H1 (cell line): ENCODE data around the gene ITPR1. TPM values are rescaled to one million over a fixed set of nuclear protein-coding genes. Genes with fewer than 3 reads are reported as not detected.

Source experiments
- CTCF ChIA-PET: fragments of 300-600 bp; sonication (Branson Sonifier 250); formaldehyde crosslinking; loops from one replicate; lab custom pipeline; 2021; ENCODE audit not compliant: partially characterized antibody; lab: Charles Lee
- POLR2A ChIA-PET: fragments of 300-600 bp; sonication (Branson Sonifier 250); formaldehyde crosslinking; loops from one replicate; lab custom pipeline; 2021; ENCODE audit warnings: inconsistent platforms; ENCODE audit not compliant: partially characterized antibody; lab: Charles Lee
- DNase-seq, 2 experiments: peaks; one replicate each; pipeline versions ENCODE4 v3.0.0 to v3.0.0-alpha.2; 2010 to 2022; ENCODE audit warnings: low spot score in 2 of 2, low read depth in 1 of 2, mixed read lengths in 1 of 2
- FAIRE-seq: peaks from 2 replicates; lab custom pipeline; 2011; peaks lifted over from hg19 to GRCh38; lab: Jason Lieb, UNC
- H2AFZ ChIP-seq: 2 replicates; pipeline ENCODE4 v1.8.1; 2012; ENCODE audit warnings: low read length, inconsistent platforms
- H2AK5ac ChIP-seq: 2 replicates; pipeline ENCODE4 v1.6.1; 2013; ENCODE audit warnings: low read depth, low read length
- H2BK120ac ChIP-seq: replicated peaks from 2 replicates; pipeline ENCODE3; 2013; ENCODE audit warnings: low read depth, low read length, inconsistent platforms
- H2BK12ac ChIP-seq: 2 replicates; pipeline ENCODE4 v1.6.1; 2013; ENCODE audit warnings: low read depth, low read length
- H2BK15ac ChIP-seq: 2 replicates; pipeline ENCODE4 v1.6.1; 2013; ENCODE audit warnings: low read length
- H2BK20ac ChIP-seq: 2 replicates; pipeline ENCODE4 v1.6.1; 2013; ENCODE audit warnings: low read length
- H2BK5ac ChIP-seq: 2 replicates; pipeline ENCODE4 v1.6.1; 2013; ENCODE audit warnings: low read depth, low read length
- H3K14ac ChIP-seq: 2 replicates; pipeline ENCODE4 v1.6.1; 2013; ENCODE audit warnings: inconsistent platforms; ENCODE audit not compliant: insufficient read length
- H3K18ac ChIP-seq: 2 replicates; pipeline ENCODE4 v1.6.1; 2013; ENCODE audit warnings: low read length; ENCODE audit errors: extremely low read depth
- H3K23ac ChIP-seq: 2 replicates; pipeline ENCODE4 v1.6.1; 2013; ENCODE audit warnings: inconsistent platforms; ENCODE audit not compliant: insufficient read length
- H3K23me2 ChIP-seq: 2 replicates; pipeline ENCODE4 v1.6.1; 2013; ENCODE audit warnings: low read depth, low read length
- H3K27ac ChIP-seq: 2 replicates; pipeline ENCODE4 v1.6.1; 2011; ENCODE audit warnings: low read depth, low read length, inconsistent platforms
- H3K27me3 ChIP-seq, 4 experiments: replicated peaks in 1 of 4; 1 replicate in 1 of 4; 2 replicates in 3 of 4; pipeline versions ENCODE4 v1.6.1 to v1.8.1; 2011 to 2013; ENCODE audit warnings: low read length in 3 of 4, mild to moderate bottlenecking in 3 of 4, inconsistent platforms in 2 of 4, mixed read lengths in 2 of 4, moderate library complexity in 1 of 4; ENCODE audit not compliant: control insufficient read depth in 3 of 4, insufficient read depth in 3 of 4; ENCODE audit errors: extremely low read depth in 1 of 4
- H3K36me3 ChIP-seq, 4 experiments: 2 replicates each; pipeline versions ENCODE4 v1.6.1 to v1.8.1; 2011 to 2013; ENCODE audit warnings: mild to moderate bottlenecking in 4 of 4, low read length in 3 of 4, moderate library complexity in 2 of 4, control low read depth in 1 of 4, inconsistent platforms in 1 of 4; ENCODE audit not compliant: insufficient read depth in 4 of 4, control insufficient read depth in 2 of 4
- H3K4ac ChIP-seq: replicated peaks from 2 replicates; pipeline ENCODE3; 2013; ENCODE audit warnings: low read length, low read depth, mixed read lengths, inconsistent platforms; ENCODE audit not compliant: insufficient read length
- H3K4me1 ChIP-seq, 4 experiments: replicated peaks in 1 of 4; 1 replicate in 1 of 4; 2 replicates in 3 of 4; pipeline versions ENCODE4 v1.6.1 to v1.8.1; 2011 to 2013; ENCODE audit warnings: low read length in 3 of 4, inconsistent platforms in 2 of 4, mixed read lengths in 1 of 4; ENCODE audit not compliant: insufficient read depth in 4 of 4, control insufficient read depth in 3 of 4
- H3K4me2 ChIP-seq, 2 experiments: 2 replicates each; pipeline versions ENCODE4 v1.6.1 to v1.8.1; 2011 to 2013; ENCODE audit warnings: low read depth in 2 of 2, low read length in 2 of 2, control low read depth in 1 of 2, inconsistent platforms in 1 of 2, mild to moderate bottlenecking in 1 of 2; ENCODE audit not compliant: insufficient read depth in 1 of 2
- H3K4me3 ChIP-seq, 4 experiments: fragments of 200-600, 300-600 bp in 1 of 4; sonication (generic), shearing (Covaris generic), sonication (Bioruptor Twin) in 1 of 4; 2 replicates each; pipeline versions ENCODE4 v1.5.1 to v1.8.1; 2011 to 2016; ENCODE audit warnings: low read length in 4 of 4, low read depth in 3 of 4, control low read depth in 2 of 4, inconsistent platforms in 2 of 4, mild to moderate bottlenecking in 2 of 4, mixed read lengths in 1 of 4, moderate library complexity in 1 of 4; ENCODE audit not compliant: insufficient read depth in 2 of 4; ENCODE audit errors: extremely low read depth in 1 of 4
- H3K56ac ChIP-seq: replicated peaks from 2 replicates; pipeline ENCODE3; 2013; ENCODE audit warnings: low read depth, mild to moderate bottlenecking, mixed read lengths, low read length, inconsistent platforms; ENCODE audit not compliant: insufficient read length
- H3K79me1 ChIP-seq: 2 replicates; pipeline ENCODE4 v1.6.1; 2013; ENCODE audit warnings: low read depth, low read length, control low read depth
- H3K79me2 ChIP-seq, 2 experiments: 2 replicates each; pipeline versions ENCODE4 v1.6.1 to v1.8.1; 2012 to 2013; ENCODE audit warnings: low read length in 2 of 2, mild to moderate bottlenecking in 2 of 2, inconsistent platforms in 1 of 2; ENCODE audit not compliant: insufficient read depth in 2 of 2, control insufficient read depth in 1 of 2
- H3K9ac ChIP-seq, 4 experiments: replicated peaks in 1 of 4; 1 replicate in 1 of 4; 2 replicates in 3 of 4; pipeline versions ENCODE4 v1.6.1 to v1.8.1; 2011 to 2013; ENCODE audit warnings: low read depth in 3 of 4, low read length in 3 of 4, control low read depth in 2 of 4, mild to moderate bottlenecking in 2 of 4, moderate library complexity in 2 of 4, inconsistent platforms in 1 of 4; ENCODE audit errors: extremely low read depth in 1 of 4
- H3K9me3 ChIP-seq, 2 experiments: 2 replicates each; pipeline versions ENCODE4 v1.6.1 to v1.8.1; 2012 to 2013; ENCODE audit warnings: mild to moderate bottlenecking in 2 of 2, moderate library complexity in 2 of 2, control low read depth in 1 of 2, inconsistent platforms in 1 of 2, low read depth in 1 of 2, low read length in 1 of 2, mixed read lengths in 1 of 2; ENCODE audit not compliant: insufficient read depth in 2 of 2
- H4K20me1 ChIP-seq, 2 experiments: replicated peaks in 1 of 2; 2 replicates each; pipeline versions ENCODE3 to v1.8.1; 2011 to 2013; ENCODE audit warnings: inconsistent platforms in 2 of 2, low read length in 2 of 2, mild to moderate bottlenecking in 1 of 2; ENCODE audit not compliant: insufficient read depth in 2 of 2, control insufficient read depth in 1 of 2
- H4K5ac ChIP-seq: 2 replicates; pipeline ENCODE4 v1.6.1; 2013; ENCODE audit warnings: low read length, low read depth, mixed read lengths, inconsistent platforms; ENCODE audit not compliant: insufficient read length
- H4K8ac ChIP-seq: 2 replicates; pipeline ENCODE4 v1.8.0; 2013; ENCODE audit warnings: mild to moderate bottlenecking, moderate library complexity, low read length, inconsistent platforms; ENCODE audit not compliant: insufficient read depth; ENCODE audit errors: extremely low read depth
- H4K91ac ChIP-seq: replicated peaks from 2 replicates; pipeline ENCODE3; 2013; ENCODE audit warnings: low read length, mixed read lengths, inconsistent platforms; ENCODE audit not compliant: insufficient read length
- BACH1 ChIP-seq: IDR thresholded peaks from 2 replicates; pipeline ENCODE4 v1.6.1; 2012; ENCODE audit warnings: low read length, improper control_type of control experiment
- CTBP2 ChIP-seq: IDR thresholded peaks from 2 replicates; pipeline ENCODE4 v1.7.0; 2011; ENCODE audit warnings: borderline replicate concordance, mild to moderate bottlenecking, moderate library complexity, mixed read lengths, low read length; ENCODE audit not compliant: insufficient read depth, insufficient read length
- FOSL1 ChIP-seq: IDR thresholded peaks from 2 replicates; pipeline ENCODE4 v1.6.1; 2011; ENCODE audit warnings: mild to moderate bottlenecking, low read depth, low read length, moderate library complexity; ENCODE audit not compliant: insufficient read depth
- JUN ChIP-seq: IDR thresholded peaks from 2 replicates; pipeline ENCODE4 v1.6.1; 2011; ENCODE audit warnings: low read depth, mild to moderate bottlenecking, improper control_type of control experiment, low read length
- KDM5A ChIP-seq: fragments of 200-600 bp; IDR thresholded peaks from 2 replicates; pipeline ENCODE4 v1.7.1; 2012; ENCODE audit warnings: mild to moderate bottlenecking, low read length, inconsistent platforms, mixed read lengths
- RNF2 ChIP-seq: fragments of 200-900, 300-1000 bp; sonication (generic); IDR thresholded peaks from 2 replicates; pipeline ENCODE4 v1.7.1; 2016; ENCODE audit warnings: borderline replicate concordance, low read depth, mild to moderate bottlenecking, antibody characterized with exemption, low read length; ENCODE audit not compliant: poor library complexity, severe bottlenecking; ENCODE audit errors: missing control alignments
- SP1 ChIP-seq: IDR thresholded peaks from 2 replicates; pipeline ENCODE4 v1.6.1; 2011; ENCODE audit warnings: low read depth, low read length
- SP4 ChIP-seq: IDR thresholded peaks from 2 replicates; pipeline ENCODE4 v1.6.1; 2012; ENCODE audit warnings: low read length, inconsistent platforms
- SRF ChIP-seq: IDR thresholded peaks from 2 replicates; pipeline ENCODE4 v1.6.1; 2011; ENCODE audit warnings: mild to moderate bottlenecking, low read depth, low read length, moderate library complexity
- TEAD4 ChIP-seq: IDR thresholded peaks from 2 replicates; pipeline ENCODE4 v1.6.1; 2012; ENCODE audit warnings: low read depth, low read length, inconsistent platforms, mixed read lengths
- ZNF274 ChIP-seq: IDR thresholded peaks from 2 replicates; pipeline ENCODE4 v1.7.0; 2012; ENCODE audit warnings: low read length, borderline replicate concordance; ENCODE audit errors: extremely low read depth
- WGBS, 2 experiments: shearing (Covaris generic) in 1 of 2; methylation state at CpG; one replicate each; pipeline versions ENCODE4 v1.1.6 to v1.1.7; 2013 to 2015; ENCODE audit warnings: low lambda C conversion rate in 2 of 2, mixed read lengths in 2 of 2, inconsistent platforms in 1 of 2, low coverage in 1 of 2, missing lambda C conversion rate in 1 of 2; ENCODE audit not compliant: insufficient replicate concordance in 2 of 2, insufficient coverage in 1 of 2, insufficient read length in 1 of 2; ENCODE audit errors: extremely low coverage in 1 of 2, missing lambda C conversion rate in 1 of 2; 5-methylcytosine and 5-hydroxymethylcytosine counted together
- polyA plus RNA-seq, 7 experiments: library from polyadenylated mRNA; depleted of rRNA in 3 of 7; stranded (reverse) in 5 of 7; unstranded in 2 of 7; fragments of >200 nt in 5 of 7; fragments of 200-250 nt in 2 of 7; gene quantifications; 1 replicate in 5 of 7; 2 replicates in 1 of 7; 4 replicates in 1 of 7; pipeline versions ENCODE4 v1.2.1 to v1.2.3, GENCODE V29; 2011 to 2013; ENCODE audit warnings: missing spikeins in 2 of 7, mixed read lengths in 2 of 7
- total RNA-seq: library from RNA; stranded (reverse); fragmentation: NEBNext Ultra II Directional; extraction: Animal tissue kit (Norgen Biotek cat#: 25700); gene quantifications from 2 replicates; pipeline ENCODE4 v1.2.1, GENCODE V29; 2021

The ITPR1 gene
- total and polyA plus RNA-seq, 2 of the 8 experiments (the other 6 are each of a cell fraction or from before 2014, with no cell fraction given), result 2.5 to 16.3 TPM

DNA sequence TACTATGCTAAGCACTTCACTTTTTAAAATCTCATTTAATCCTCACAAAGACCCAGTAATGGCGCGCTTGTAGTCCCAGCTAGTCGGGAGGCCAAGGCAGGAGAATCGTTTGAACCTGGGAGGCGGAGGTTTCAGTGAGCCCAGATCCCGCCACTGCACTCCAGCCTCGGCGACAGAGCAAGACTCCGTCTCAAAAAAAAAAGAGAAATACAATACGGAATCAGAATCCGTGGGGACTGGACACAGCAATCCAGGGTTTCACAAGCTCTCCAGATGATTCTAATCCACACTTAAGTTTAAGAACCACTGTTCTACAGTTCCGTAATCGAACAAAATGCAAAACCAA, 25.7 kb upstream of the ITPR1 start:
- Histone ChIP-seq H2AFZ (peak overlapping the region; percentile 67), H3K27ac (peak overlapping the region; percentile 85; the same call in 1 of the 2 replicates), H4K8ac (peak overlapping the region; percentile 100; the same call in 1 of the 2 replicates), H2BK15ac (no peak overlapping the region), H3K4ac (no peak overlapping the region), H3K27me3 (no peaks in the 10 kb centered on the region), H3K56ac (no peak overlapping the region), H3K18ac (peak overlapping the region; percentile 34; the same call in 1 of the 2 replicates), H3K4me1 (no peaks in the 10 kb centered on the region; a peak in 1 of 7 replicates), H3K79me2 (peaks cover 0 to 3% of the 10 kb centered on the region in 2 experiments; a peak in 1 of 4 replicates), H4K5ac (peak overlapping the region; percentile 49), H2BK5ac (peak overlapping the region; percentile 73), H4K20me1 (no peaks in the 10 kb centered on the region), H4K91ac (peak overlapping the region; percentile 48)
- no peak for DNase-seq
- POLR2A ChIA-PET, result interaction anchor here (0.7 to 1.7 kb wide), 19 partner anchors 8 to 117 kb away, joined by 3 to 46 read pairs (median 4); partner anchors contain the start of gene ITPR1
- no peak for TF ChIP-seq SP1
- TF ChIP-seq RNF2, result no peak
- TF ChIP-seq SRF, result no peak
- no peak for TF ChIP-seq KDM5A
- TF ChIP-seq FOSL1, result no peak
- TF ChIP-seq SP4, result no peak
- TF ChIP-seq ZNF274, result no peak
- TF ChIP-seq BACH1, result no peak
- no peak for TF ChIP-seq CTBP2
- TF ChIP-seq JUN, result no peak
- TF ChIP-seq TEAD4, result no peak
- TF ChIP-seq, all 59 proteins: peak for 0
- WGBS, 2 experiments, result 80% methylated on average over 13 of the region's 13 CpGs; no CpG with 5 or more reads in 1 of the 2 experiments
- Histone ChIP-seq H2BK120ac (no peak overlapping the region), H3K9me3 (no peaks in the 10 kb centered on the region), H2BK12ac (peak overlapping the region; percentile 19; the same call in 1 of the 2 replicates), H2BK20ac (no peak overlapping the region), H3K4me3 (peak overlapping the region in 2 of 4 experiments; percentile 86 to 88; a peak in 5 of 8 replicates), H3K79me1 (no peaks in the 10 kb centered on the region), H3K4me2 (peak overlapping the region; percentile 66 to 74), H2AK5ac (no peak overlapping the region), H3K36me3 (no peaks in the 10 kb centered on the region), H3K14ac (no peak overlapping the region), H3K23ac (no peak overlapping the region), H3K23me2 (no peaks in the 10 kb centered on the region; the same call in 1 of the 2 replicates), H3K9ac (peak overlapping the region in 3 of 4 experiments; percentile 13 to 89 (median 70); a peak in 3 of 7 replicates)
- no peak for FAIRE-seq
- CTCF ChIA-PET, result interaction anchor here (1.0 to 1.4 kb wide), 4 partner anchors 9 to 169 kb away, joined by 3 to 5 read pairs (median 4); no protein-coding TSS in a partner anchor
